ENCODE measurements around the gene CHST11. TPM values are rescaled to one million over a fixed set of nuclear protein-coding genes. Genes with fewer than 3 reads are reported as not detected.

The CHST11 gene
- polyA plus RNA-seq, 1 donor (not counting 4 experiments of a cell fraction or from before 2014, with no cell fraction given), result 11.9 TPM

GRCh38 chr12:104747955-104748354 lies 291.2 kb downstream of the CHST11 start:
- Histone ChIP-seq H3K9me3 (ENCODE audit: control insufficient read depth, low read depth, low read length) (no peaks in the 10 kb centered on the region), H3K4me1 (ENCODE audit: control insufficient read depth, extremely low read depth, insufficient read depth, low read length) (peaks cover 12% of the 10 kb centered on the region), H3K36me3 (ENCODE audit: control insufficient read depth in 2 of 2, extremely low read depth in 1 of 2, insufficient read depth in 2 of 2, low read length in 2 of 2) (no peaks in the 10 kb centered on the region), H2AFZ (ENCODE audit: control insufficient read depth, low read length) (no peak overlapping the region), H3K27me3 (ENCODE audit: control insufficient read depth, extremely low read depth, insufficient read depth, low read length) (no peaks in the 10 kb centered on the region), H4K20me1 (ENCODE audit: control insufficient read depth, extremely low read depth, insufficient read depth, low read length) (no peaks in the 10 kb centered on the region), H3K79me2 (ENCODE audit: control insufficient read depth, insufficient read depth, low read length) (no peaks in the 10 kb centered on the region), H3K9ac (ENCODE audit: control insufficient read depth, extremely low read depth, insufficient read depth, low read length) (no peak overlapping the region), H3K4me2 (ENCODE audit: control insufficient read depth, extremely low read depth, insufficient read depth, low read depth, low read length) (no peak overlapping the region), H3K9me1 (ENCODE audit: control insufficient read depth, extremely low read depth, insufficient read depth, low read length) (no peaks in the 10 kb centered on the region), H3K27ac (ENCODE audit: control insufficient read depth, insufficient read depth, low read length) (no peak overlapping the region), H3K4me3 (ENCODE audit: control insufficient read depth in 2 of 3, extremely low read depth in 1 of 3, insufficient read depth in 2 of 3, low read depth in 1 of 3, low read length in 3 of 3) (no peak overlapping the region)
- no peak for TF ChIP-seq CTCF (optimal IDR thresholded peaks at IDR 0.05 in 1 of 3, IDR thresholded peaks at IDR 0.05 in 1 of 3, conservative IDR thresholded peaks at IDR 0.05 in 1 of 3; ENCODE audit: extremely low read depth in 1 of 3, insufficient read depth in 2 of 3, low read length in 3 of 3)
- FAIRE-seq (no peak), DNase-seq (ENCODE audit: low read depth, low spot score) (no peak)
- dilution Hi-C loops (cut with MboI; ENCODE audit: extremely low pct_ligation_motif_present, low sequenced_read_pairs), result no loop called here

- Histone ChIP-seq H3K9me3 (ENCODE audit: control insufficient read depth, low read depth, low read length) (no peaks in the 10 kb centered on the region), H3K79me2 (ENCODE audit: control insufficient read depth, insufficient read depth, low read length) (no peaks in the 10 kb centered on the region), H3K36me3 (ENCODE audit: control insufficient read depth in 2 of 2, extremely low read depth in 1 of 2, insufficient read depth in 2 of 2, low read length in 2 of 2) (no peaks in the 10 kb centered on the region), H2AFZ (ENCODE audit: control insufficient read depth, low read length) (no peak overlapping the region), H3K4me1 (ENCODE audit: control insufficient read depth, extremely low read depth, insufficient read depth, low read length) (peaks cover 12% of the 10 kb centered on the region), H4K20me1 (ENCODE audit: control insufficient read depth, extremely low read depth, insufficient read depth, low read length) (no peaks in the 10 kb centered on the region), H3K9me1 (ENCODE audit: control insufficient read depth, extremely low read depth, insufficient read depth, low read length) (no peaks in the 10 kb centered on the region), H3K4me2 (ENCODE audit: control insufficient read depth, extremely low read depth, insufficient read depth, low read depth, low read length) (peak overlapping the region; percentile 23), H3K4me3 (ENCODE audit: control insufficient read depth in 2 of 3, extremely low read depth in 1 of 3, insufficient read depth in 2 of 3, low read depth in 1 of 3, low read length in 3 of 3) (no peak overlapping the region), H3K9ac (ENCODE audit: control insufficient read depth, extremely low read depth, insufficient read depth, low read length) (no peak overlapping the region), H3K27me3 (ENCODE audit: control insufficient read depth, extremely low read depth, insufficient read depth, low read length) (no peaks in the 10 kb centered on the region), H3K27ac (ENCODE audit: control insufficient read depth, insufficient read depth, low read length) (no peak overlapping the region)
- dilution Hi-C loops (cut with MboI; ENCODE audit: extremely low pct_ligation_motif_present, low sequenced_read_pairs), result no loop called here
- TF ChIP-seq EZH2 (IDR thresholded peaks at IDR 0.05; ENCODE audit: low read length) (no peak), CTCF (optimal IDR thresholded peaks at IDR 0.05 in 1 of 3, IDR thresholded peaks at IDR 0.05 in 1 of 3, conservative IDR thresholded peaks at IDR 0.05 in 1 of 3; ENCODE audit: extremely low read depth in 1 of 3, insufficient read depth in 2 of 3, low read length in 3 of 3) (no peak)
- no peak for FAIRE-seq
- no peak for DNase-seq (ENCODE audit: low read depth, low spot score)
Observed at GRCh38 chr12:104748356-104748755, 291.6 kb downstream of the CHST11 start.
